Stimulated activated CD4-positive, alpha-beta T cell treated with anti-CD3 and anti-CD28 coated beads, Interleukin-2, amount 100 ng/mL, for 24 hours (primary cell): ENCODE measurements around the gene NCAPD3.
"Not testable (repeated sequence)": the region's sequence is repeated elsewhere in the genome, so short reads cannot be mapped to it uniquely, and the experiment has no call there.

Experiments used
- DNase-seq, 2 donors: peaks; one replicate each; pipeline ENCODE4 v3.0.0-alpha.2; 2020

The NCAPD3 gene

DNA sequence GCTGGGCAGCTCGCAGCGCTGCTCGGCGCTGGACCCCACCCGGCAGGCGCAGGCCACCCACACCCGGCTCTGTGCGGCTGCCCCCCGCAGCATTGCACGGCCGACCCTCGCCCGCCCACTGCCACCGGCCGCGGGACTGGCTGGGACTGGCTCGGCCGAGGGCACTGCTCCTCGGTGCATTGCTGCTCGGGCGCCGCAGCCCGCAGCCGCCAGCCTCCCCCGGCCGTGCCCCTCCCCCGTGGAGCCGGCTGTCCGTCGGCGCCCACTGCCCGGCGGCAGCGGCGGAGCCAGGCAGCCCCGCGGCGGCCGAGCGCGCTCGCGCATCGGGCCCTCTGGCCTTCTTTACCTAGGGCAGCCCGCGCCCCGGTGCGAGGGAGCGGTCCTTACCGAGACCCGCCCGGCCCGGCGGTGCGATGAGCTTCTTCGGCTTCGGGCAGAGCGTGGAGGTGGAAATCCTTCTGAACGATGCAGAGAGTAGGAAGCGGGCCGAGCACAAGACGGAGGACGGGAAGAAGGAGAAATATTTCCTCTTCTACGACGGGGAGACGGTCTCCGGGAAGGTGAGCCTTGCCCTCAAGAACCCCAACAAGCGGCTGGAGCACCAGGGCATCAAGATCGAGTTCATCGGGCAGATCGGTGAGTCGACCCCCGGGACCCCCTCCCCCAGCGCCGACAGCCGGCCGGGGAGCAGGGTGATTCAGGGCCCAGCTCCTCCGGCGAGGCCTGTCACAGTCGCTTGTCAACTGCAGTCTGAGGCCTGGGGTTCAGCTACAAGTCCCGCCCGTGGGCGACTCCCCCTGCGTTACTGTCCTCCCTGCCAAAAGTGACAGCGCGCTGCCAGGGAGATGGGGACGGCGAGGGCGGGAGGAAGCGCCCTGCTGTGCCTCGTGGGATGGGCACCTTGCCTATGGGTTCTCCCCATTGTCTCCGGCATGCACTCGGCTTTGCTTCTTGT is 1.2 kb upstream of the NCAPD3 start:
- DNase-seq: peak; percentile 68 to 73

DNA sequence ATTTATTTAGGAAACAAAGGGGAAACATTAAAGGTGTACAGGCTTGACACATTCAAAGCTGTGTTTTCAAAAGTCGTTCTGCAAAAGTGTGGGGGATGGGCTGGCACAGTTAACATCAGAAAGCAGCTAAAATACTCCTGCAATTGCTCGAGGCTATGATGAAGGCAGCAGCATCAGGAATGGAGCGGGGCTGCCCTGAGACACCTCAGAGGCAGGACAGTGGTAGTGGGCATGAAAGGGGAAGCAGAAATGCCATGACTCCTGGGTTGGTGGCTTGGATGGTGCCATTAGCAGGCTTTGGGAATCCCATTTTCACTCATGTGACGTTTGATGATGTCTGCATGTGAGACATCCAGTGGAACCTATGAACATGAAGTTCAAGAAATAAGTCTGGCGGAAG is 646 bp downstream of the NCAPD3 start:
- DNase-seq: peak in 1 of 2 donors; percentile 23

DNA sequence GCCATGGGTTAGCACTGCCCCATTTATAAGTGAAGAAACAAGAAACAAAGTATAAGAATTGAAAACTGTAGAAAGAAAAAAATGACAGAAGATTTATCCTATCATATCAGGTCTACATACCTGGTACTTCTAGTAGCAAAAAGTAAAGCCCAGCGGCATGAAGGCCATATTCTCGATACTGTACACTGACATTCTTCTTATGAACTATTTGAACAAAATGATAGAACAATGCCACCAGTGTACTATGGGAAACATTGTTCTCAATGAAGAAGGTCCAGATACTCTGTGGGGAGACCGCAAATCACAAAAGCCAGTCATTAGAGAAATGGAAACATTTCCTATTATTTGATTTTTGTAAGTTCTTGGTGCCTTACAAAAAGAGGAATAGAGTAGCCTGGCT is 7.0 kb downstream of the NCAPD3 start:
- no peak for DNase-seq

DNA sequence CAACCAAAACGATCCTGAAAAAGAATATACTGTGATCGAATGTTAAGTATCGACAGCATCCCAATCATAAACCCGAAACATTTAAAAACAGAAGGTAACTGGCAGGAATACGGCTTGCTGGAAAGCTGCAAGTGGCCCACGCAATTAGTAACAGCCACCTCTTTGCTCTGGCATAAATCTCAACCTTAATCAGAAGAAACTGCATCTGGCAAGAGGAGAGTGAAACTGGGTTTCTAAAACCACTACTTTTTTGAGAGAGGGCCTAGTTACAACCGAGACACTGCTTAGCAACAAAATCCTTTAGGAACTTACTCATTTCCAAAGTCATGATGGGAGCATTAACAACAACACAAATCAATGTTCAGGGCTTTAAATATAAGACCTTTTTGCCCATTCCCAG is 7.9 kb downstream of the NCAPD3 start:
- DNase-seq: no peak

DNA sequence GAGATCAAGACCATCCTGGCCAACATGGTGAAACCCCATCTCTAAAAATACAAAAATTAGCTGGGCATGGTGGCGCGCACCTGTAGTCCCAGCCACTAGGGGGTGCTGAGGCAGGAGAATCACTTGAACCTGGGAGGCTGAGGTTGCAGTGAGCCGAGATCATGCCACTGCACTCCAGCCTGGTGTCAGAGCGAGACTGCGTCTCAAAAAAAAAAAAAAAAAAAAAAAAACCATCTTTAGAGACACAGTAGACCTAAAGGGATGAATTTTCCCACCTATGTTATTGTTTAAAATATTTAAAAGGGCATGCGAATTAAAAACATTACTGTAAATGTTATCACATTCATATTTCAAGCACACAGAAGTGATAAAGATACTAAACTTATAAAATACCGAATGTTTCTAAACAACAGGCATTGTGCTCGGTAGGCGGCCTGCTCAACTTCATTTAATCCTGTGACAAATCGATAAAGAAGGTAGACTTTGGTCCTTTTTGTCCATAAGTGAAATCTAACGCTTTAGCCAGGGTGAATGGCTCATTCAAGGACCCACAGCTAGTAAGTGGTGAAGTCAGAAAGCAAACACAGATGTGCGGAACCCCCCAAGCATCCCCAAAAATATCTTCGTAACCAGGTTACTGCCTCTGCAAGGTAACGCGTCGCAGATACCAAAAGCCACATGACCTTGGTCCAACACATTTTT is 16.1 kb downstream of the NCAPD3 start:
- peak; percentile 69 for DNase-seq

DNA sequence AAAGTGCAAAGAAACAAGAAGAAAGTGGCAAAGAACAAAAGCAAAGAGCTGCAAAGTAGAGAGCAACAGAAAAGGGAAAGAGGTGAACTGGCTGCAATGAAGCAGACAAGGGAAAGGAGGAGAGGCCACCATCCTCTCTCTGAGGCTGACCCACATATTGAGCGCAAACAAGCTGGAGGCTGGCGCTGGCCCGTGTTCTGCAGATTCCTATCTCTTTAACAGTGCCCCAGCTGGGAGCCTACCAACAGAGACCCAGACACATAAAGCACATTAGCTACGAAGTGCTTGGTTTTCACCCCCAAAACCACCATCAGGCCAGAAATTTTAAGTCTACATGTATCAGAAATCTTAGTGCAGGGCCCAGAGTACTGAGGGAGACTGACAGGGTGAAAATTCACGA is 17.6 kb downstream of the NCAPD3 start:
- no peak for DNase-seq

DNA sequence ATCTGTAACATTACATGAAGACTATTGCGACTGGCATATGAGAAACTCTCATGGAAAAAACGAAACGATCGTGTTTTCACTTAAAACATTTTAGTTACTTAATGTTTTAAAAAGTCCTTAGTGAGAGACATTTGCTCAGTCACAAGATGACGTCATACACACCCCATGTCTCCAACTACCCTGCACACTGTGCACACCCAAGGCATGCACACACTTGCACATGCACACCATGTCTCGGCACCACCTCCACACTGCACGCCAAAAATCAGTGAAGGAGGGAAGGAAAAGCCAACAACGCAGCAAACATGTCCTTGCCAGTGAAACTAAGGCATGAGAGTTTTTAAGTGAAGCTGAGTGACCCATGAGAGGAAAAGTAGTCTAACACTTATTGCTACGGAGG is 18.0 kb downstream of the NCAPD3 start:
- DNase-seq: no peak

DNA sequence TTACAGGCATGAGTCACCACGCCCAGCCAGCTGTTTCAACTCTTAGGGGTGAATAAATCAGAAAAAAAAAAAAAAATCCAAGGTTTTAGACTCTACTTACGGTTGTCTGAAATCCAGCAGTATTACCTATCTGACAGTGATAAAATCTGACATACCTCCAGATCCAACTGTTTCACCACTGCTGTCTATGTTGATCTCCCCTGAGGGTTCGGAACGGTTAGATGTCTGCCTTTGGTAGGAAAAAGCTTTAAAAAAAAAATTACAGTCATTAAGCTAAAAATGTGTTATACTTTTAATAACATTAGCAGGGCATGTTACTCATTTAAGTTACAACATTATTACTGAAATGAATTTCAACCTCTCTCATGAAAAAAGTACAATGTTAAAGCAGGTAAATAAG is 21.1 kb downstream of the NCAPD3 start:
- no peak for DNase-seq

DNA sequence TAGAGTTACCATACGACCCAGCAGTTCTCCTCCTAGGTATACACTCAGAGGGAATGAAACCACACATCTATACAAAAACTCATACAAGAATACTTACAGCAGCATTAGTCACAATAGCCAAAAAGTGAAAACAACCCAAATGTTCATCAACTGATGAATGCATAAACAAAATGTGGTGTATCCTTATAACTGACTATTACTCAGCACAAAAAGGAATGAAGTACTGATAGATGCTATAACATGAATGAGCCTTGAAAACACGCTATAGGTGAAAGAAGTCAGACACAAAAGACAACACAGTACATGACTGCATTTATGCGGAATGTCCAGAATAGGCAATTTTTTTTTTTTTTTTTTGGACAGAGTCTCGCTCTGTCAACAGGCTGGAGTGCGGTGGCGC is 23.1 kb downstream of the NCAPD3 start:
- DNase-seq: no peak

DNA sequence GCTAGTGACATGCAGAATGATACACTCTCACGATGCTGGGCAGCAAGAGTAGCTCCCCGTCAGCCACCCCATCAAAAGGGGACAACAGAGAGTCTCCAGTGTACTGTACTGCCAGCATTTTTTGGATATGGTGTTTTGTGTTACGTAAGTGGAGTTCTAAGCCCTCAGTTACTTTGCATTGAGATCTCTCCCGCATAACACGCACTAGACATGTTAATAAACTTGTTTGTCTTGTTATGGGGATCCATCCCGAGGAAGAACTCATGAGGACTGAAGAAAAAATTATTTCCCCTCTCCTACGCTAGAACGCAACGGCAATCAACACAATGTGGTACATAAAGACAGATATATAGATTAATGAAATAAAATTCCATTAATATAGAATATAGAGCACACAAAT is 24.2 kb downstream of the NCAPD3 start:
- no peak for DNase-seq

DNA sequence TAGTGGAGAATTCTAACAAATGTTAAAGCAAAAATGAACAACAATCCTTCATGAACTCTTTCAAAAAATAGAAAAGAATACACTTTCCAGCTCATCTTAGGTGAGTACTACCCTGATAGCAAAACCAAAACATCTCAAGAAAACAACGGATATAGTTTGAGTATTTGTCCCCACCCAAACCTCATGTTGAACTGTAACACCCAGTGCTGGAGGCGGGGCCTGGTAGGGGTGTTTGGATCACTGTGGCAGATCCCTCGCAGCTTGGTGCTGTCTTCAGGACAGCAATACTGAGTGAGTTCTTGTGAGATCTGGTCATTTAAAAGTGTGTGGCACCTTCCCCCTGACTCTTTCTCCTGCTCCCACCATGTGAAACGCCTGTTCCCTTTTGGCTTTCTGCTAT is 27.0 kb downstream of the NCAPD3 start:
- no peak for DNase-seq

DNA sequence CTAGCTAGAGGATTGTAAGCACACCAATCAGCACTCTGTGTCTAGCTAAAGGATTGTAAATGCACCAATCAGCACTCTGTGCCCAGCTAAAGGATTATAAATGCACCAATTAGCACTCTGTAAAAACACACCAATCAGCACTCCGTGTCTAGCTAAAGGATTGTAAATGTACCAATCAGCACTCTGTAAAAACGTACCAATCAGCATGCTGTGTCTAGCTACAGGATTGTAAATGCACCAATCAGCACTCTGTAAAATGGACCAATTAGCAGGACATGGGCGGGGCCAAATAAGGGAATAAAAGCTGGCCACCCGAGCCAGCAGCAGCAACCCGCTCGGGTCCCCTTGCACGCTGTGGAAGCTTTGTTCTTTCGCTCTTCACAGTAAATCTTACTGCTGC is 35.7 kb downstream of the NCAPD3 start:
- not testable (repeated sequence) for DNase-seq

DNA sequence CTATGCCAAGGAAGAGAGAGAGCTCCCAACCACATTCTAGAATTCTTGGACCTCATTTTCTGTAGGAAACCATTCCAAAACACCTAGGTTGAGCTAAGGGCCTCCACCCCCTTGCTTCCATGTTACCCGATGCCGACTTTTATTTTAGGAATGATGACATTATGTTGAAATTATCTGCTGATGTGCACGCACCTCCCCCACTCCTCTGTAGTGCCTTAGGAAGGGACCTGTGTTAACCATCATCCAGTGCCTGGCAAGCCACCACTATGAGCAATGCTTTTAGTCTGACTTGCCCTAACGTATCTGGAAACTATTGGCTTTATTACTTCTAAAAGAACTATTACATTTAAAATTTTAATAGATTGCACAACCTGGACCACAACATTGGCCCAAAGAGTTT is 42.1 kb downstream of the NCAPD3 start:
- no peak for DNase-seq

DNA sequence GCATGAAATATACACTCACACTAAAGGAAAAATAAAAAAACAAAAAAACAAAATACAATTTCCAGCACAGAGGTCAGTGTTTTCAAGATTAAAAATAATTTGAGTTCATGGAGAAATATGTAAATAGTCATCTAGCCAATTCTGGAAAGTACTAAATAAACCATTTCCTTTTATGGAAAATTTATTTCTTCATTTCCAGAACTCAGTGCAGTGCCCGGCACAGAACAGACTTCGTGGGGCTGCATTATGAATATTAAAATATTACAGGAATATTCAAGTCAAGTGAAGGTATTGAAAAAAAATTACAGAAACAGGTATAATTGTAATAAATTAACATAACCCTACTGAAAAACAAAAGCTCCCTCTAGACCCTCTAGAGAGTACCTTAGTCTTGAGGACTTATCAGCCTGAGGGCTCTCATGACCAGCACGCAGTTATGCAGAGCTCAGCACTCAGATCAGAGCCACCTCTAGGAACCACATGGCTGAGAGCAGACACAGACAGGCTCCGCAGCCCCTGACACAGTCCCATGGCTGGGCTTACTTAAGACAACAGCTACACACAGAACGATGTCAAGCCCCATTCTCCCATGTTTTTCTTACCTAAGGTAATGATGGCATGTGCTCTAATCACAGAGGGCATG is 45.6 kb downstream of the NCAPD3 start:
- no peak for DNase-seq

DNA sequence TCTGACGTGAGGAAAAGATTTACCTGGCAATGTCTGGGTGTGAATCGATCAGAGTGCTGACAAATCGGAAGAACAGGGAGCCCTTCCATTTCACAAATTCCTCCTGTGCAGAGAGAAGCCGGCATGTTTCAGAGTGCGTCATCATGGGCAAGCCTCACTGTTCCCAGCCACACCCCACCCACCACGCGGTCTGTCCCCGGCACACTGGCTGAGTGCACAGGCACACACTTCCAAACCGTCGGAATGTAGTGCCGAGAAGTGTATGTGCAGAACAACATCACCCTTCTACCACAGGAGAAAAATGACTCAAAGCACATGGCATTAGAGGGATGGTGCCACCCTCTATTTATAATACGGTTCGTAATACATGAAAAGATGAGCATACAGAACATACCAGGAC is 47.5 kb downstream of the NCAPD3 start:
- DNase-seq: no peak

DNA sequence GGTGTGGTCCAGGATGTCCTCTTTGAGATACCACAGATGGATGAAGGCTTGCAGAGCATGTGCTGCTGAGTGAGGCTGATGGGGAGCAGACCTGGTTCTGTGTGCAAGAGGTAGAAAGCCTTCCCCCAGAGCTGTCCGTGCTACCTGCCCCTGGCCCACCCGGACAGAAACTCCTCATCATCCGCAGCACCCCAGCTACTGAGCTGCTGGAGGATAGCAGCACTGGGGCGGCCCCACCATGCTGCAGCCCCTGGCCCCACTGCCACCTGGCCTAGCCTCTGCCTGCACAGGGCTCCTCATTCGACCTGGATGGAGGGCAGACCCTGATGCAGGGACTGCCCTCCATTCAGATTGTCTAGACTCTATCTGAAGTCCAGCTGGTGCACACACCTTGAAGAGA is 50.5 kb downstream of the NCAPD3 start:
- DNase-seq: no peak

DNA sequence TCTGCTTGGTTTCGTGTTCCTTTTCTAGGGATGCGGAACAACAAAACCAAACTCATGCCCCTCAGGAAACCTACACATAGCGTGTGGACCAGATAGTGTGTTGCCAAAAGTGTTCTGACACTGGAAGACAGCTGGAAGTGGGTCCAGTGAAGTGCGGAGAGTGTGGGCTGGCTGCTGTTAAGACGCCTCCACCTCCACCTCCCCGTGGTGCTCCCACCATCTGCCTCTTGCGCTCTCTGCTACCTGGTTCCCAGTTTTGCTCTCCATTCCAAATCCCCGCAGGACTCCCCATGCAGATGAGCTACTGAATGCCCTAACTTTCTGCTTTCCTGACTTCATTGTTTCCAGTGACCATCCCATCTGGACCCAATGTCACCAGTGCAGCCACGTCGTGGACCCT is 51.8 kb downstream of the NCAPD3 start:
- no peak for DNase-seq

DNA sequence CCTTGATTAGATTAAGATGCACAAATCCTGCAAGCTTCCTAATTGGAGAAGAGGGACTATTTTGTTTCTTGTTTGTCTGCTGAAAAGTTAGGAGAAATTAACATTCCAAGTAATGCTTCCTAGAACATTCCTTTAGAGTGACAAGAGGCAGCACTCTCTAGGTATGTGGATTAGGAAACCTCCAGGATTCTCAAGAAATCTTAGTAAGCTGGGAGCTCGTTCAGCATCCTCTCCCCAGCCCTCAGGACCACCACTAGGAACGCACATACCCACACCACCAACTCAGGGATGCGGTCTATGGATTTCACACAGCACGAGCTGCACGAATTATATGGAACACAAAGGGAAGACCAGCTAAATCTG is 52.9 kb downstream of the NCAPD3 start:
- DNase-seq: no peak

DNA sequence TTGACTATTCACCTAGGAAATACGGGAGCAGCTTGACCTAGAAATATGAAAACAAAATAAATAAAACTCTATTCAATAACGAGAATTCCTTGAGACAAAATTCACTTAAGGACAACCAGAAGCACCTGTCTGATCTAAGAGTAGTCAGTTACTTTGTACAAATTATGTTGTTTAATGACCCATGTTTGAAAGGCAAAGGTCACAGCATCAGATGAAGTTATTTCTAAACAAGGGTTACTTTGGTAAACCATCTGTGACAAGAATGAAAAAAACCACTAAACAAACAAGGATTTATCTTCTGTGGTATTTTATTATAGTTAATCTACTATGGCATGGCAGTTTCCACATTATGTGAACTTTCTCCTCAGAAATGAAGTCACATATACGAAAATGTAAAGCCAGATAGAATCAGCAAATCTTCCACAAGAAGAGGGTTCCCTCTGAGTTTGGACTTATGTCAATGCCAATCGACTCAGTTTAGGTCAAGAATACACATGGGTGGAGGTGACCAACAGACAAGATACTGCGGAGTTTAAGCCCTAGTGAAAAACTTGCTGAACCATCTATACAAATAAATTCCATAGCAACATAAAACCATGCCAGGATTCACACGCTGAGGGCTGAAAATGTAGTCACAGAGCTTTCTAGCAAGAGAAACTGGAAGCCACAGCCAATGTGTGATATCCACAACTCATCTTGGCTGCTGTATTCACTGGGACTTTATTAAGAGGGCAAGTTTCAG is 53.4 kb downstream of the NCAPD3 start:
- DNase-seq: no peak

DNA sequence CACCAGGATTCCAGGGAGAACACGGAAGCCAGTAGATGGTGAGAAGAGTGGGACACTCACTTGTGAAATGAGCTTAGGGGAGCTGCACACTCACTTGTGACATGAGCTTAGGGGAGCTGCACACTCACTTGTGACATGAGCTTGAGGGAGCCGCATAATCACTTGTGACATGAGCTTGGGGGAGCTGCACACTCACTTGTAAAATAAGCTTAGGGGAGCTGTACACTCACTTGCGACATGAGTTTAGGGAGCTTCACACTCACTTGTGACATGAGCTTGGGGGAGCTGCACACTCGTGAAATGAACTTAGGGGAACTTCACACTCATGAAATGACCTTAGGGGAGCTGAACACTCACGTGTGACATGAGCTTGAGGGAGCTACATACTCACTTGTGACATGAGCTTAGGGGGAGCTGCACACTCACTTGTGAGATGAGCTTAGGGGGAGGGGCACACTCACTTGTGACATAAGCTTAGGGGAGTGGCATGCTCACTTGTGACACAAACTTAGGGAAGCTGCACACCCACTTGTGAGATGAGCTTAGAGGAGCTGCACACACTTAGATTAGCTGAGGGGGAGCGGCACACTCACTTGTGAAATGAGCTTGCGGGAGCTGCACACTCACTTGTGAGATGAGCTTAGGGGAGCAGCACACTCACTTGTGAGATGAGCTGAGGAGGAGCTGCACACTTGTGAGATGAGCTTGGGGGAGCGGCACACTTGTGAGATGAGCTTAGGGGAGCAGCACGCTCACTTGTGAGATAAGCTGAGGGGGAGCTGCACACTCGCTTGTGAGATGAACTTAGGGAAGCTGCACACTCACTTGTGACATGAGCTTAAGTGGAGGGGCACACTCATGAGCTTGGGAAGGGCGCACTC is 59.0 kb downstream of the NCAPD3 start:
- DNase-seq: no peak

DNA sequence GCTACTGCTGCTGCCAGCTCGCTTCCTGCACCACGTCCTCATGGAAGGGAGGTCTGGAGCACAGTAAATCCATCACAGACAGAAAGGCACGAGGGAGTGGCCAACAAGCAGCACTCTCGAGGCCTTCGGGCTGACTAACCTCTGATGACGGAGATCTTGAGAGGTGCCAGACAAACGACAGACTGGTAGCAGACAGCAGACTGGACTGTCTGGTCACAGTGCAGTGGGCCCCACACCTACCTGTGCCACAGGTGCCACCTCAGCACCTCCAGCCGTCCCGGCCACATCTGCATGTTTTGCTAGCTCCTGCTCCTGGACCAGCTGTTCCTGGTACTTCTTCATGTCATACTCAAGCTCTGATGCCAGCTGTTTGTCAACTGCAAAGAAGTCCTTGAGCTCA is 64.1 kb downstream of the NCAPD3 start:
- no peak for DNase-seq

DNA sequence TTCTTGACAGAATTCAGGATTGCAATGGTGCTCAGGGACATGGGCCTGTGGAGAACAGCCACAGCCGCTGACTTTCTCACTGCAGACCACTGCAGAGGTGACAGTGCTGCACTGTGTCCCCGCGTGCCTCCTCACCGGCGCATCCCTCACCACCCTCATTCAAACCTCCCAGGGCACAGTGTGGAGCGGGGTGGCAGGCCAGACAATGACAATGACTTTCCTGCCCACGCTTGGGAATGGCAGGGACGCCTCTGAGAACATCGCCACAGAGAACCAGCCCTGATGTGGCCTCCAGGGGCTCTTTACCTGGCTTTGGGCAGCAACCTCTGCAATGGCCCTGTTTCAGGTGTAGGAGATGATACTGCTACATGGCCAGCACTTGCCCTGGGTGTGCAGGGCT is 65.7 kb downstream of the NCAPD3 start:
- no peak for DNase-seq
